KBM-7 (cell line): Measurements from ENCODE around the gene PHETA1.
"Not testable (repeated sequence)": the region's sequence is repeated elsewhere in the genome, so short reads cannot be mapped to it uniquely, and the experiment has no call there.

Experiments used
- DNase-seq: peaks from one replicate; pipeline ENCODE4 v3.0.0-alpha.2; 2015
- in situ Hi-C: fragments of 300-500 bp; cut with MboI; formaldehyde crosslinking; loops from 2 replicates; pipeline ENCODE4 v1.14.3; 2020; ENCODE audit warnings: low sequenced_read_pairs, low pct_unique_long_range_greater_than_20kb, mixed read lengths

The PHETA1 gene

GRCh38 chr12:111406474-111407376 lies 37.8 kb upstream of the PHETA1 start:
- in situ Hi-C loops: no loop called here
- DNase-seq: peak; percentile 74

GRCh38 chr12:111405859-111406473 lies 37.1 kb upstream of the PHETA1 start, which contains the start of gene SH2B3:
Gene SH2B3 (plus strand): TSS chr12:111405923. CDS start chr12:111418146, 12,223 bp downstream.
- no peak for DNase-seq
- in situ Hi-C loops: no loop called here

GRCh38 chr12:111405149-111405858 lies 36.4 kb upstream of the PHETA1 start:
- in situ Hi-C loops: no loop called here
- peak; percentile 100 for DNase-seq

- in situ Hi-C loops: no loop called here
- DNase-seq: peak; percentile 81
Observed at GRCh38 chr12:111404362-111405148, 35.7 kb upstream of the PHETA1 start.

GRCh38 chr12:111402490-111402824 lies 33.6 kb upstream of the PHETA1 start:
- DNase-seq, in situ Hi-C loops: not testable (repeated sequence)

- in situ Hi-C loops: no loop called here
- DNase-seq: no peak
Observed at GRCh38 chr12:111401167-111401605, 32.3 kb upstream of the PHETA1 start.

GRCh38 chr12:111399741-111400404 lies 31.0 kb upstream of the PHETA1 start:
- in situ Hi-C loops: loop anchor here (10.0 kb wide), 1 partner anchor 45 kb away; no protein-coding TSS in a partner anchor
- DNase-seq: not testable (repeated sequence)

GRCh38 chr12:111398530-111398929 lies 29.6 kb upstream of the PHETA1 start:
- peak; percentile 37 for DNase-seq
- in situ Hi-C loops: loop anchor here (10.0 kb wide), 1 partner anchor 46 kb away; no protein-coding TSS in a partner anchor

- DNase-seq: peak; percentile 90
- in situ Hi-C loops: loop anchor here (10.0 kb wide), 1 partner anchor 48 kb away; no protein-coding TSS in a partner anchor
Observed at GRCh38 chr12:111396726-111397445, 28.0 kb upstream of the PHETA1 start.

GRCh38 chr12:111396271-111396670 lies 27.4 kb upstream of the PHETA1 start:
- not testable (repeated sequence) for DNase-seq
- in situ Hi-C loops: loop anchor here (10.0 kb wide), 1 partner anchor 49 kb away; no protein-coding TSS in a partner anchor

- in situ Hi-C loops: loop anchor here (10.0 kb wide), 1 partner anchor 49 kb away; no protein-coding TSS in a partner anchor
- no peak for DNase-seq
Observed at GRCh38 chr12:111395336-111396187, 26.7 kb upstream of the PHETA1 start.

GRCh38 chr12:111394480-111394879 lies 25.6 kb upstream of the PHETA1 start:
- DNase-seq: no peak
- in situ Hi-C loops: loop anchor here (10.0 kb wide), 1 partner anchor 50 kb away; no protein-coding TSS in a partner anchor

GRCh38 chr12:111393700-111394300 lies 24.9 kb upstream of the PHETA1 start:
- in situ Hi-C loops: loop anchor here (10.0 kb wide), 1 partner anchor 51 kb away; no protein-coding TSS in a partner anchor
- no peak for DNase-seq

GRCh38 chr12:111390910-111391309 lies 22.0 kb upstream of the PHETA1 start:
- in situ Hi-C loops: loop anchor here (10.0 kb wide), 1 partner anchor 54 kb away; no protein-coding TSS in a partner anchor
- DNase-seq: no peak

GRCh38 chr12:111389635-111390034 lies 20.7 kb upstream of the PHETA1 start:
- in situ Hi-C loops: loop anchor here (10.0 kb wide), 1 partner anchor 55 kb away; no protein-coding TSS in a partner anchor
- DNase-seq: no peak

- in situ Hi-C loops: no loop called here
- DNase-seq: peak; percentile 38
Observed at GRCh38 chr12:111387747-111388323, 18.9 kb upstream of the PHETA1 start.
